OCI-LY1 (cell line): ENCODE data around the gene ATP5F1B.

ENCODE experiments used
- H2AFZ ChIP-seq: fragments of 200-600 bp; sonication (generic), shearing (Covaris generic); 2 replicates; pipeline ENCODE4 v1.6.0; 2014; ENCODE audit warnings: antibody characterized with exemption, mild to moderate bottlenecking, low read length
- H3F3A ChIP-seq: fragments of 200-600 bp; sonication (generic), shearing (Covaris generic); 2 replicates; pipeline ENCODE4 v1.6.0; 2014; ENCODE audit warnings: mild to moderate bottlenecking, antibody characterized with exemption, low read length, moderate library complexity; ENCODE audit not compliant: insufficient read depth
- H3K27ac ChIP-seq: fragments of 200-600 bp; sonication (generic); 2 replicates; pipeline ENCODE4 v1.5.1; 2014; ENCODE audit warnings: low read length, mixed run types, mild to moderate bottlenecking, low read depth; ENCODE audit not compliant: poor library complexity, severe bottlenecking
- H3K27me3 ChIP-seq: fragments of 200-600 bp; sonication (generic); 2 replicates; pipeline ENCODE4 v1.6.0; 2014; ENCODE audit warnings: antibody characterized with exemption, mild to moderate bottlenecking, low read length, moderate library complexity; ENCODE audit not compliant: insufficient read depth
- H3K36me3 ChIP-seq: fragments of 200-600 bp; sonication (generic); 2 replicates; pipeline ENCODE4 v1.6.1; 2014; ENCODE audit warnings: mild to moderate bottlenecking, antibody characterized with exemption, low read length, moderate library complexity, mixed read lengths; ENCODE audit not compliant: insufficient read depth
- H3K4me1 ChIP-seq: fragments of 200-600 bp; sonication (generic); 2 replicates; pipeline ENCODE4 v1.5.1; 2014; ENCODE audit warnings: mild to moderate bottlenecking, low read length, moderate library complexity; ENCODE audit not compliant: insufficient read depth, severe bottlenecking
- H3K4me2 ChIP-seq: fragments of 200-600 bp; sonication (generic), shearing (Covaris generic); 2 replicates; pipeline ENCODE4 v1.6.1; 2014; ENCODE audit warnings: low read length
- H3K4me3 ChIP-seq: fragments of 200-600 bp; sonication (generic); 2 replicates; pipeline ENCODE4 v1.5.1; 2014; ENCODE audit warnings: low read length, low read depth, mild to moderate bottlenecking, mixed read lengths; ENCODE audit not compliant: poor library complexity, severe bottlenecking
- H3K79me2 ChIP-seq: fragments of 200-600 bp; shearing (Covaris generic); 2 replicates; pipeline ENCODE4 v1.6.1; 2016; ENCODE audit warnings: mixed run types, low read length, mixed read lengths; ENCODE audit not compliant: insufficient read depth
- H3K9ac ChIP-seq: fragments of 200-600 bp; sonication (generic), shearing (Covaris generic); 2 replicates; pipeline ENCODE4 v1.6.1; 2014; ENCODE audit warnings: mild to moderate bottlenecking, low read length, mixed read lengths
- H3K9me2 ChIP-seq: fragments of 200-600 bp; sonication (generic), shearing (Covaris generic); 2 replicates; pipeline ENCODE4 v1.6.1; 2014; ENCODE audit warnings: low read depth, mild to moderate bottlenecking, low read length, mixed read lengths
- H3K9me3 ChIP-seq: fragments of 200-600 bp; shearing (Covaris generic); 2 replicates; pipeline ENCODE4 v1.6.1; 2014; ENCODE audit warnings: low read length, mixed read lengths
- H4K20me1 ChIP-seq: fragments of 200-600 bp; sonication (generic), shearing (Covaris generic); 2 replicates; pipeline ENCODE4 v1.6.0; 2016; ENCODE audit warnings: mild to moderate bottlenecking, low read length; ENCODE audit not compliant: insufficient read depth
- EZH2 ChIP-seq: fragments of 200-600 bp; sonication (generic), shearing (Covaris generic); IDR thresholded peaks from 2 replicates; pipeline ENCODE4 v1.8.0; 2017; ENCODE audit warnings: borderline replicate concordance, mixed run types, mild to moderate bottlenecking, antibody characterized with exemption, low read length, moderate library complexity, mixed read lengths
- TF ChIP-seq, protein P1 (sequence below): fragments of 200-600 bp; sonication (generic), shearing (Covaris generic); IDR thresholded peaks from 2 replicates; pipeline ENCODE4 v1.5.1; 2017; ENCODE audit warnings: mild to moderate bottlenecking, antibody characterized with exemption, low read length, moderate library complexity, mixed read lengths

The ATP5F1B gene

GRCh38 chr12:56645201-56645716, 525 bp downstream of the ATP5F1B start:
- H2AFZ ChIP-seq, result no peak overlapping the region
- TF ChIP-seq, protein P1, sequence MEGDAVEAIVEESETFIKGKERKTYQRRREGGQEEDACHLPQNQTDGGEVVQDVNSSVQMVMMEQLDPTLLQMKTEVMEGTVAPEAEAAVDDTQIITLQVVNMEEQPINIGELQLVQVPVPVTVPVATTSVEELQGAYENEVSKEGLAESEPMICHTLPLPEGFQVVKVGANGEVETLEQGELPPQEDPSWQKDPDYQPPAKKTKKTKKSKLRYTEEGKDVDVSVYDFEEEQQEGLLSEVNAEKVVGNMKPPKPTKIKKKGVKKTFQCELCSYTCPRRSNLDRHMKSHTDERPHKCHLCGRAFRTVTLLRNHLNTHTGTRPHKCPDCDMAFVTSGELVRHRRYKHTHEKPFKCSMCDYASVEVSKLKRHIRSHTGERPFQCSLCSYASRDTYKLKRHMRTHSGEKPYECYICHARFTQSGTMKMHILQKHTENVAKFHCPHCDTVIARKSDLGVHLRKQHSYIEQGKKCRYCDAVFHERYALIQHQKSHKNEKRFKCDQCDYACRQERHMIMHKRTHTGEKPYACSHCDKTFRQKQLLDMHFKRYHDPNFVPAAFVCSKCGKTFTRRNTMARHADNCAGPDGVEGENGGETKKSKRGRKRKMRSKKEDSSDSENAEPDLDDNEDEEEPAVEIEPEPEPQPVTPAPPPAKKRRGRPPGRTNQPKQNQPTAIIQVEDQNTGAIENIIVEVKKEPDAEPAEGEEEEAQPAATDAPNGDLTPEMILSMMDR, result no peak
- no peak for TF ChIP-seq EZH2
- no peaks in the 10 kb centered on the region for H4K20me1 ChIP-seq

GRCh38 chr12:56644654-56645053, 1.1 kb downstream of the ATP5F1B start:
- Histone ChIP-seq H3K9me3 (no peaks in the 10 kb centered on the region), H3K36me3 (peaks cover 55% of the 10 kb centered on the region), H3K4me3 (peak overlapping the region; percentile 86), H2AFZ (no peak overlapping the region), H3K27me3 (no peaks in the 10 kb centered on the region), H4K20me1 (no peaks in the 10 kb centered on the region), H3K79me2 (peaks cover 32% of the 10 kb centered on the region), H3F3A (no peaks in the 10 kb centered on the region), H3K4me2 (peak overlapping the region; percentile 96), H3K9ac (peak overlapping the region; percentile 94), H3K9me2 (no peaks in the 10 kb centered on the region), H3K27ac (peak overlapping the region; percentile 73), H3K4me1 (peaks cover 22% of the 10 kb centered on the region)
- TF ChIP-seq, protein P1, result no peak
- no peak for TF ChIP-seq EZH2

More at GRCh38 chr12:56645201-56645716, 525 bp downstream of the ATP5F1B start:
- Histone ChIP-seq H3K36me3 (peaks cover 49% of the 10 kb centered on the region), H3K27ac (peak overlapping the region; percentile 73), H3K9ac (peak overlapping the region; percentile 94), H3K4me3 (peak overlapping the region; percentile 86), H3K9me3 (no peaks in the 10 kb centered on the region), H3K9me2 (no peaks in the 10 kb centered on the region), H3K4me2 (peak overlapping the region; percentile 96), H3K79me2 (peaks cover 32% of the 10 kb centered on the region), H3K4me1 (peaks cover 22% of the 10 kb centered on the region), H3K27me3 (no peaks in the 10 kb centered on the region), H3F3A (no peaks in the 10 kb centered on the region)

- no peak overlapping the region for H2AFZ ChIP-seq
- H3K27ac ChIP-seq, result no peak overlapping the region
- peaks cover 82% of the 10 kb centered on the region for H3K36me3 ChIP-seq
- TF ChIP-seq, protein P1, result no peak
- no peak for TF ChIP-seq EZH2
- no peaks in the 10 kb centered on the region for H3K9me3 ChIP-seq
- 0 out of 2 replicates have a peak, but pooled peaks cover 11% of the 10 kb centered on the region for H3F3A ChIP-seq
- H3K9ac ChIP-seq, result no peak overlapping the region
- no peaks in the 10 kb centered on the region for H3K9me2 ChIP-seq
- H3K4me1 ChIP-seq, result peaks cover 29% of the 10 kb centered on the region
- no peaks in the 10 kb centered on the region for H3K27me3 ChIP-seq
- H3K4me3 ChIP-seq, result no peak overlapping the region
- peaks cover 32% of the 10 kb centered on the region for H3K79me2 ChIP-seq
- no peak overlapping the region for H3K4me2 ChIP-seq
- H4K20me1 ChIP-seq, result no peaks in the 10 kb centered on the region
These were observed 4.6 kb downstream of the ATP5F1B start for GRCh38 chr12:56641219-56641618.
